ENCODE data around the gene HDAC4. TPM values are rescaled to one million over a fixed set of nuclear protein-coding genes. Genes with fewer than 3 reads are reported as not detected.

HDAC4 gene
- polyA plus RNA-seq, 1 experiment: 4.4 TPM

- no peak for TF ChIP-seq CTCF (IDR thresholded peaks at IDR 0.05; ENCODE audit: insufficient read depth, low read depth, low read length)
- Histone ChIP-seq H3K36me3 (ENCODE audit: control insufficient read depth, insufficient read depth, low read length) (no peaks in the 10 kb centered on the region; the same call in 1 of the 2 replicates), H3K27me3 (ENCODE audit: control insufficient read depth, insufficient read depth, low read length) (no peaks in the 10 kb centered on the region), H3K4me3 (ENCODE audit: low read depth, low read length) (no peak overlapping the region)
- CTCF ChIA-PET: no interaction called here
- POLR2A ChIA-PET: no interaction called here
- no peak for DNase-seq (ENCODE audit: low read depth)
These were observed 14.7 kb downstream of the HDAC4 start for GRCh38 chr2:239386001-239386670.

DNA sequence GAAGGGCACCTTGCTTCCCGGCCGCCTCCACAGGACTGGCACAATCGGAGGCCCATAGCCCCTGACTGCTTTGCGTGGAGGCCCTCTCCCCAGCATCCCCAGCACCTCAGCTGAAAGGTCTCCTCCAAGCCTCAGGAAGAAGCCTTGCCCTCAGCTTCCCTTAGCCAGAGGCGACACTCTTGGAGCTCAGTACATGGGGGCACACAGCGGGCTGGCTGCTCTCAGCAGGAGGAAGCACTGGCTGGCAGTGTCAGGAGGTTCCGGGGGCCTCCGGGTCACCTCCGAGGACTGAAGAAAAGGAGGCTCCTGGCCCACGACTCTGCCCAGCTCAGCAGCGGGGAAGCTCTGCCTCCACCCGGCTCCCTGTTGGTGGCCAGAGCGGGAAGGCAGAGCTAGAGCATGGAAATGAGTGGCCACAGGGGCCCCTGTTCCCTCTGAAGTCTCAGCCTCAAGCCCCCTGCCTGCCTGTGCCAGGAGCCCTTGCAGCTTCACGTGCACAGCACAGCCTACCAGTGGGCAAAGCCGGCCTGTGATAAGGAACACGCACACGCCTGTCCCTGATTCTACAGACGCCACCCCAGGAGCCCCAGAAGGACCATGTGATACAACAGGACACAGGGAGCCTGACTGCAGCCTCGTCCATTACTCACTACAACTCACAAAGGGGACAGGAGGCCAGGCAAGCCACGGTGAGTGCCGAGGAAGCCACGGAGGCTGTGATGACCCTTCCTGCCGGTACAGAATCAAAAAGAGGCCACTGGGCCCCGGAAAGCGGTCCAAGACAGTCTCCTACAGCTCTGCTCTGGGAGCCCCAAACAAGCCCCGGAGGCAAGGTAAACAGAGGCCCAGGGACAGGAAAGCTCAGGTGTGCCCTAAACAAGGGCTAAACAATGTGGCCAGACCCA is 15.5 kb downstream of the HDAC4 start:
- no peaks in the 10 kb centered on the region; the same call in 1 of the 2 replicates for H3K36me3 ChIP-seq (ENCODE audit: control insufficient read depth, insufficient read depth, low read length)
- no peak for TF ChIP-seq CTCF (IDR thresholded peaks at IDR 0.05; ENCODE audit: insufficient read depth, low read depth, low read length)
- DNase-seq (ENCODE audit: low read depth): no peak
- no peak overlapping the region for H3K4me3 ChIP-seq (ENCODE audit: low read depth, low read length)
- POLR2A ChIA-PET: no interaction called here
- H3K27me3 ChIP-seq (ENCODE audit: control insufficient read depth, insufficient read depth, low read length): no peaks in the 10 kb centered on the region
- CTCF ChIA-PET: no interaction called here

DNA sequence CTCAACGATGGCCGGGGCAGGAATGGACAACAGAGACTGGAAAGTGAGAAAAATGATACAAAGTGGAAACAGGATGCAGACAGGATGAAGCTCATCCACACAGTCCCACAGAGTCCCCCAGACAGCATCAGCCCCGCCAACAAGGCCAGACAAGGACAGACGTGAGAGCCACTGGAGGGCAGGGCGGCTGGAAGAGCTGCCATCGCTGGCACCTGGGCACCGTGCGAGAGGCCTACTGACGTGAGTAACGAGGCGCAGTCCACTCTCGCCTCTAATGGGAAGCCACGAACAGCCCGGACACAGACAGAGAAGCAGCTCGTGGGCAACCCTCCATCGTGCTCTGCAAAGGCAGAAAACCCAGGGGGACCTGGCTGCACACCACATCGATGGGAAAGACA is 17.1 kb downstream of the HDAC4 start:
- CTCF ChIA-PET: no interaction called here
- no peak for DNase-seq (ENCODE audit: low read depth)
- Histone ChIP-seq H3K4me3 (ENCODE audit: low read depth, low read length) (no peak overlapping the region), H3K27me3 (ENCODE audit: control insufficient read depth, insufficient read depth, low read length) (no peaks in the 10 kb centered on the region), H3K36me3 (ENCODE audit: control insufficient read depth, insufficient read depth, low read length) (no peaks in the 10 kb centered on the region; the same call in 1 of the 2 replicates)
- POLR2A ChIA-PET: no interaction called here
- no peak for TF ChIP-seq CTCF (IDR thresholded peaks at IDR 0.05; ENCODE audit: insufficient read depth, low read depth, low read length)

DNA sequence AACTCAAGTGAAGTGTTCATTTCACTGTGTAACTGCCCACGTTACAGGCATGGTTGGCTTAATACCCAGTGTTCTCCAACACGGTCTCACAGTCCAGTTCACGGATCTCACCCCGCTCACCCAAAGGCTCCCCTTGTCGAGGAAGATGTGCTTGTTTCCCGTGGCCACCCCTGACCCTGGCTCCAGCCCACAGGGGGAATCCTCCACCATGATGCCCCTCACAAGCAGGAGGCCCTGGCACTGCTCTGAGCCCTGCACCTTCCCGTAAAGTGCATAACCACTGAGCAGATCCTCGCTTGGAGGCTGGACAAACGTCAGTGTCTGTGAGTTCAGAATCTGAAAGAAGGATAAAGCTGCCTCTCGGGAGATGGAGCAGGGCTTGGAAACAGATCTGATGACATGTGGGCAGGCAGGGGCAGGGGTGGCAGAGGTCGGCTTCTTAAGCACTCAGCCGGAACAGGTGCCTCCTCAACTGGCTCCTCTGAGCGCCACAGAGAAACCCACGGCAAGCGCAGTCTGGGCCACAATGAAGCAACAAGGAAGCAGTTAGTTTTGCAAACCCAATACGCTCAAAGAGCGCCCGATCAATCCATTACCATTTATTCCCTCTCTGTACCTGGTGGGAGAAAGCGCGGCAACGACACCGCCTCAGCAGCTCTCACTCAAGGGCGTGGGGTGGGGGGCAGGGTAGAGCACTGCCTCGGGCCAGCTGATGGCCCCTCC is 17.6 kb downstream of the HDAC4 start:
- H3K4me3 ChIP-seq (ENCODE audit: low read depth, low read length): no peak overlapping the region
- ChIA-PET CTCF (interaction anchor here (1.0 kb wide), 1 partner anchor 24 kb away, joined by 3 read pairs; no protein-coding TSS in a partner anchor), POLR2A (no interaction called here)
- H3K36me3 ChIP-seq (ENCODE audit: control insufficient read depth, insufficient read depth, low read length): no peaks in the 10 kb centered on the region
- H3K27me3 ChIP-seq (ENCODE audit: control insufficient read depth, insufficient read depth, low read length): no peaks in the 10 kb centered on the region
- TF ChIP-seq CTCF (IDR thresholded peaks at IDR 0.05; ENCODE audit: insufficient read depth, low read depth, low read length): no peak
- no peak for DNase-seq (ENCODE audit: low read depth)
